K562 (cell line): ENCODE results near the gene TRIO. TPM values are rescaled to one million over a fixed set of nuclear protein-coding genes. Genes with fewer than 3 reads are reported as not detected.

Source experiments
- ATAC-seq: fragments of 200-7000 bp; cut with Tn5 transposase; 3 replicates; pipeline ENCODE4 v1.9.1; 2020; ENCODE audit warnings: moderate library complexity
- BruUV-seq: library from RNA; stranded (reverse); fragments of 400-500 nt; replicated peaks from 2 replicates; lab custom pipeline; 2021; lab: Mats Ljungman, UMichigan
- CTCF ChIA-PET: fragments of 300-600 bp; formaldehyde crosslinking; extraction: SDS; loops from one replicate; lab custom pipeline; 2021; ENCODE audit warnings: low intra/inter-chr PET ratio; lab: Yijun Ruan, JAX
- POLR2A ChIA-PET: fragments of 300-600, 350-650 bp; sonication (Branson Sonifier 250); formaldehyde crosslinking; extraction: SDS; loops from one replicate; lab custom pipeline; 2021; ENCODE audit warnings: antibody characterized with exemption, inconsistent platforms; lab: Yijun Ruan, JAX
- DNase-seq, 4 experiments: peaks; one replicate each; pipeline versions ENCODE4 v3.0.0 to v3.0.0-alpha.2; 2011 to 2018; ENCODE audit warnings: low spot score in 3 of 4, mixed read lengths in 3 of 4; ENCODE audit errors: extremely low read depth in 1 of 4
- FAIRE-seq: peaks from 2 replicates; lab custom pipeline; 2011; peaks lifted over from hg19 to GRCh38; lab: Jason Lieb, UNC
- H2AFZ ChIP-seq: 2 replicates; pipeline ENCODE4 v1.6.0; 2011; ENCODE audit warnings: low read depth, low read length, control low read depth, inconsistent platforms
- H3K27ac ChIP-seq: fragments of 200-600 bp; 3 replicates; pipeline ENCODE4 v1.8.0; 2011; ENCODE audit warnings: low read depth, mild to moderate bottlenecking, control low read depth, inconsistent platforms, low read length, moderate library complexity, mixed read lengths; ENCODE audit errors: extremely low read depth
- H3K27me3 ChIP-seq, 2 experiments: fragments of 300-600 bp in 1 of 2; 2 replicates in 1 of 2; 3 replicates in 1 of 2; pipeline versions ENCODE4 v1.6.0 to v1.8.0; 2011; ENCODE audit warnings: inconsistent platforms in 2 of 2, low read length in 2 of 2, mild to moderate bottlenecking in 1 of 2, mixed read lengths in 1 of 2, moderate library complexity in 1 of 2; ENCODE audit not compliant: control insufficient read depth in 2 of 2, insufficient read depth in 2 of 2
- H3K36me3 ChIP-seq: fragments of 300-600 bp; 3 replicates; pipeline ENCODE4 v1.8.0; 2011; ENCODE audit warnings: mild to moderate bottlenecking, low read length, inconsistent platforms; ENCODE audit not compliant: control insufficient read depth, insufficient read depth
- H3K4me1 ChIP-seq, 2 experiments: fragments of 200-600 bp in 1 of 2; replicated peaks in 1 of 2; 2 replicates in 1 of 2; 3 replicates in 1 of 2; pipeline versions ENCODE4 v1.5.1 to v1.8.0; 2011; ENCODE audit warnings: inconsistent platforms in 2 of 2, low read length in 2 of 2, mild to moderate bottlenecking in 1 of 2, mixed read lengths in 1 of 2, moderate library complexity in 1 of 2; ENCODE audit not compliant: control insufficient read depth in 2 of 2, insufficient read depth in 2 of 2
- H3K4me2 ChIP-seq: 2 replicates; pipeline ENCODE4 v1.6.1; 2011; ENCODE audit warnings: low read length, control low read depth, inconsistent platforms, mixed read lengths; ENCODE audit not compliant: insufficient read depth
- H3K4me3 ChIP-seq: fragments of 200-600 bp; sonication (generic), shearing (Covaris generic); 2 replicates; pipeline ENCODE4 v1.5.1; 2016; ENCODE audit warnings: control low read depth, inconsistent platforms
- H3K79me2 ChIP-seq: fragments of 200-600 bp; 3 replicates; pipeline ENCODE4 v1.8.0; 2011; ENCODE audit warnings: low read length, inconsistent platforms; ENCODE audit not compliant: control insufficient read depth, insufficient read depth
- H3K9ac ChIP-seq, 2 experiments: 2 replicates each; pipeline versions ENCODE4 v1.6.0 to v1.6.1; 2011; ENCODE audit warnings: low read depth in 2 of 2, low read length in 2 of 2, control low read depth in 1 of 2, inconsistent platforms in 1 of 2, mild to moderate bottlenecking in 1 of 2, mixed read lengths in 1 of 2; ENCODE audit not compliant: insufficient read depth in 1 of 2
- H3K9me1 ChIP-seq: one replicate; pipeline ENCODE4 v1.6.0; 2011; ENCODE audit warnings: inconsistent platforms, mild to moderate bottlenecking, low read length, moderate library complexity; ENCODE audit not compliant: control insufficient read depth, insufficient read depth
- H3K9me3 ChIP-seq: replicated peaks from 2 replicates; pipeline ENCODE4 v1.5.1; 2011; ENCODE audit warnings: low read depth, low read length, inconsistent platforms; ENCODE audit not compliant: control insufficient read depth, insufficient read depth
- H4K20me1 ChIP-seq: replicated peaks from 2 replicates; pipeline ENCODE4 v1.6.1; 2011; ENCODE audit warnings: low read length, inconsistent platforms, mixed read lengths; ENCODE audit not compliant: control insufficient read depth, insufficient read depth
- TAF15 ChIP-seq: fragments of 200-400 bp; formaldehyde crosslinking; IDR thresholded peaks from 2 replicates; pipeline ENCODE4 v1.6.1; 2017; ENCODE audit warnings: mild to moderate bottlenecking, low read depth, low read length, moderate library complexity
- TOE1 ChIP-seq, 2 experiments: fragments of 450-650 bp in 1 of 2; sonication (generic) in 1 of 2; formaldehyde crosslinking in 1 of 2; IDR thresholded peaks; 2 replicates each; pipeline versions ENCODE4 v1.7.1 to v1.8.0; 2016 to 2022; ENCODE audit warnings: borderline replicate concordance in 2 of 2, mild to moderate bottlenecking in 2 of 2, antibody characterized with exemption in 1 of 2, inconsistent platforms in 1 of 2, low read depth in 1 of 2, missing genetic modification reagents in 1 of 2, moderate library complexity in 1 of 2
- WGBS: fragments of 100-300 bp; shearing (Covaris generic); methylation state at CpG from one replicate; pipeline ENCODE4 v1.1.6; 2016; ENCODE audit warnings: low coverage, mixed read lengths; ENCODE audit not compliant: insufficient coverage; ENCODE audit errors: missing lambda C conversion rate; 5-methylcytosine and 5-hydroxymethylcytosine counted together
- in situ Hi-C: fragments of 300-500 bp; cut with MboI; formaldehyde crosslinking; loops from 4 replicates; pipeline ENCODE4 v1.15.0; 2018; ENCODE audit warnings: inconsistent platforms, mixed read lengths
- intact Hi-C: fragments of 100-400 bp; cut with micrococcal nuclease; formaldehyde crosslinking; loops from 2 replicates; pipeline ENCODE4 v1.14.2; 2022
- polyA plus RNA-seq, 8 experiments: library from polyadenylated mRNA; depleted of rRNA in 4 of 8; stranded (reverse) in 5 of 8; unstranded in 3 of 8; fragments of >200 nt; fragmentation: Nextera tagmentation in 2 of 8; fragmentation: Illumina TruSeq in 1 of 8; extraction: Ambion mirVana in 2 of 8; extraction: Trizol in 1 of 8; gene quantifications; 2 replicates each; pipeline versions ENCODE4 v1.2.1 to v1.2.3, GENCODE V29; 2011 to 2014; ENCODE audit warnings: inconsistent platforms in 1 of 8, missing spikeins in 1 of 8
- total RNA-seq, 7 experiments: library from RNA; depleted of rRNA in 6 of 7; stranded (reverse); fragments of >200 nt in 6 of 7; fragmentation: Illumina TruSeq in 2 of 7; extraction: Trizol in 2 of 7; gene quantifications; 2 replicates each; pipeline versions ENCODE4 v1.2.1 to v1.2.3, GENCODE V29; 2011 to 2021; ENCODE audit warnings: low replicate concordance in 1 of 7
- TF ChIP-seq, protein P1 (sequence below), 3 experiments: IDR thresholded peaks in 2 of 3; conservative IDR thresholded peaks in 1 of 3; 2 replicates each; pipeline ENCODE4 v1.5.1; 2011 to 2012; ENCODE audit warnings: low read length in 3 of 3, mild to moderate bottlenecking in 3 of 3, control low read depth in 2 of 3, improper control_type of control experiment in 1 of 3, inconsistent platforms in 1 of 3, low read depth in 1 of 3, mixed read lengths in 1 of 3, moderate library complexity in 1 of 3; ENCODE audit not compliant: insufficient read depth in 2 of 3
- TF ChIP-seq, protein P2 (sequence below): sonication (generic); formaldehyde crosslinking; IDR thresholded peaks from 2 replicates; pipeline ENCODE4 v1.8.0; 2022; ENCODE audit warnings: missing genetic modification reagents, mild to moderate bottlenecking, borderline replicate concordance
- TF ChIP-seq, protein P3 (sequence below): IDR thresholded peaks from 2 replicates; pipeline ENCODE4 v1.6.1; 2011; ENCODE audit warnings: borderline replicate concordance, low read depth, mild to moderate bottlenecking, moderate library complexity, low read length; ENCODE audit not compliant: insufficient read depth, poor library complexity, severe bottlenecking

The TRIO gene
- total and polyA plus RNA-seq, 9 of the 15 experiments (the other 6 are each of a cell fraction or from before 2014, with no cell fraction given), result 0.24 to 5.0 (median 1.1) TPM

DNA sequence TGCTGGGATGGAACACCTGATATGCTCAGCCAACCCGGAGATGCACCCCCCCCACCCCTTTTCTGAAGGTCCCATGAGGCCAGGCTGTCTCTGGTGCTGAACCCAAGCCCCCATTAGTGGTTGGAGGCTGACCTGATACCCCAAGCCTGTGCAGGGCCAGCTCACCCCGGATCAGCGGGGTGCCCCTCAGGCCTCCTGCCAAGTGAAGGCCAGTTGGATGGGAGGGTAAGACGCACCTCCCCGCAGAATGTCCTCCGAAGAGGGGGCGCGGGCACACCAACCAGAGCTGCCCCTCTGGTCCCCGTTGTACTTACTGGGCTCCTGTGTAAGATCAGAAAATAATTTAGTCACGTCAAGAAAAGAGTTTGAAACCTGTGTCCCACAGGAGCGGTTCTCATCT, 361.7 kb downstream of the TRIO start (continued):
- TF ChIP-seq TOE1 (IDR thresholded peaks at IDR 0.05; ENCODE audit: borderline replicate concordance) (no peak), TOE1 (CRISPR knock-in tag; IDR thresholded peaks at IDR 0.05; ENCODE audit: borderline replicate concordance, low read depth) (no peak), TAF15 (no peak)

DNA sequence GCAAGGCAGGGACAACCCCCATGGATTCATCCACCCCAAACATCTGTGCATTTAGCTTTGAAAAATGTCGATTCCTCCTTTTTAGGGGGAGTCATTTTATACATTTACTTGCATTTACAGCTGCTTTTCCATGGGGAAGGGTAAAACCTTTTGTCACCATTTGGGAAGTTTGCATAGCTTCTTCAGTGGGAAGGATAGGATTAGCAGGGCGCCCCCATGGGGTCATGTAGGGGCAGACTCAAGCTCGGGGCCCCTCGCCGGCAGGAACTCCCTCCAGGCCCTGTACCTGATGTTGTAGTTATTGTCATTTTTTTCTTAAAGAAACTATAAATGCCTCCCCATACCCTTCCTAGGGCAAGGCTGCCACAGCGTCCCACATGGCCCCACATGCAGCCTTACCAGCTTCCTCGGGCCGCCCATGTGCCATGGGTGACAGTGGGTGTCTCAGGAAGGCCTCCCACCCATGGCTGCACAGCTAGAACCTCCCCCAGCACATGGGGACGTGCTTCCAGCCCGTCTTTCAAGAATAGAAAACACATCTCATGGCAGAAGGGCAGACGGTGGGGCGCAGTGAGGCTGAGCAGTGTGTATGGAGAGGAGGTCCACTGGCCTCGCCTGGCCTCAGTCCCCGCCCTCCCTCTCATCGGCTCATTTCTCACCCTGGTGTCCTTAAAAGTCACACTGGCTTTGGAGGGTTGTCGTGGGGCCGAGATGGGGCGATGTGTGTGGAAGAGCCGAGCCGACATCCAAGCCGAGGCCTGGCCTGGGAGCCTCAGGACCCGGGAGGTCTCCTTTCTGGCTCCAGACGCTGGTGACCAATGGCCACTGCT, 362.4 kb downstream of the TRIO start:
- TF ChIP-seq, protein P1, sequence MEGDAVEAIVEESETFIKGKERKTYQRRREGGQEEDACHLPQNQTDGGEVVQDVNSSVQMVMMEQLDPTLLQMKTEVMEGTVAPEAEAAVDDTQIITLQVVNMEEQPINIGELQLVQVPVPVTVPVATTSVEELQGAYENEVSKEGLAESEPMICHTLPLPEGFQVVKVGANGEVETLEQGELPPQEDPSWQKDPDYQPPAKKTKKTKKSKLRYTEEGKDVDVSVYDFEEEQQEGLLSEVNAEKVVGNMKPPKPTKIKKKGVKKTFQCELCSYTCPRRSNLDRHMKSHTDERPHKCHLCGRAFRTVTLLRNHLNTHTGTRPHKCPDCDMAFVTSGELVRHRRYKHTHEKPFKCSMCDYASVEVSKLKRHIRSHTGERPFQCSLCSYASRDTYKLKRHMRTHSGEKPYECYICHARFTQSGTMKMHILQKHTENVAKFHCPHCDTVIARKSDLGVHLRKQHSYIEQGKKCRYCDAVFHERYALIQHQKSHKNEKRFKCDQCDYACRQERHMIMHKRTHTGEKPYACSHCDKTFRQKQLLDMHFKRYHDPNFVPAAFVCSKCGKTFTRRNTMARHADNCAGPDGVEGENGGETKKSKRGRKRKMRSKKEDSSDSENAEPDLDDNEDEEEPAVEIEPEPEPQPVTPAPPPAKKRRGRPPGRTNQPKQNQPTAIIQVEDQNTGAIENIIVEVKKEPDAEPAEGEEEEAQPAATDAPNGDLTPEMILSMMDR (IDR thresholded peaks at IDR 0.05 in 2 of 3, conservative IDR thresholded peaks at IDR 0.05 in 1 of 3; ENCODE audit: insufficient read depth in 2 of 3, low read depth in 1 of 3, low read length in 3 of 3), result peak in 2 of 3 experiments; percentile 13 to 14; a peak in 1 of 6 replicates
- TF ChIP-seq, protein P2, sequence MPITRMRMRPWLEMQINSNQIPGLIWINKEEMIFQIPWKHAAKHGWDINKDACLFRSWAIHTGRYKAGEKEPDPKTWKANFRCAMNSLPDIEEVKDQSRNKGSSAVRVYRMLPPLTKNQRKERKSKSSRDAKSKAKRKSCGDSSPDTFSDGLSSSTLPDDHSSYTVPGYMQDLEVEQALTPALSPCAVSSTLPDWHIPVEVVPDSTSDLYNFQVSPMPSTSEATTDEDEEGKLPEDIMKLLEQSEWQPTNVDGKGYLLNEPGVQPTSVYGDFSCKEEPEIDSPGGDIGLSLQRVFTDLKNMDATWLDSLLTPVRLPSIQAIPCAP, result no peak
- TF ChIP-seq, protein P3, sequence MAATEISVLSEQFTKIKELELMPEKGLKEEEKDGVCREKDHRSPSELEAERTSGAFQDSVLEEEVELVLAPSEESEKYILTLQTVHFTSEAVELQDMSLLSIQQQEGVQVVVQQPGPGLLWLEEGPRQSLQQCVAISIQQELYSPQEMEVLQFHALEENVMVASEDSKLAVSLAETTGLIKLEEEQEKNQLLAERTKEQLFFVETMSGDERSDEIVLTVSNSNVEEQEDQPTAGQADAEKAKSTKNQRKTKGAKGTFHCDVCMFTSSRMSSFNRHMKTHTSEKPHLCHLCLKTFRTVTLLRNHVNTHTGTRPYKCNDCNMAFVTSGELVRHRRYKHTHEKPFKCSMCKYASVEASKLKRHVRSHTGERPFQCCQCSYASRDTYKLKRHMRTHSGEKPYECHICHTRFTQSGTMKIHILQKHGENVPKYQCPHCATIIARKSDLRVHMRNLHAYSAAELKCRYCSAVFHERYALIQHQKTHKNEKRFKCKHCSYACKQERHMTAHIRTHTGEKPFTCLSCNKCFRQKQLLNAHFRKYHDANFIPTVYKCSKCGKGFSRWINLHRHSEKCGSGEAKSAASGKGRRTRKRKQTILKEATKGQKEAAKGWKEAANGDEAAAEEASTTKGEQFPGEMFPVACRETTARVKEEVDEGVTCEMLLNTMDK, result peak; percentile 32
- peak in 3 of 4 experiments; percentile 6 to 44 (median 32) for DNase-seq
- no peak overlapping the region for H3K4me2 ChIP-seq
- H4K20me1 ChIP-seq, result peaks cover 11% of the 10 kb centered on the region; the same call in 1 of the 2 replicates
- H3K9ac ChIP-seq, result no peak overlapping the region; a peak in 1 of 4 replicates
- no peaks in the 10 kb centered on the region for H3K9me1 ChIP-seq
- no peak for FAIRE-seq
- ChIA-PET POLR2A (no interaction called here), CTCF (no interaction called here)
- intact Hi-C loops, result no loop called here
- H3K36me3 ChIP-seq, result no peaks in the 10 kb centered on the region
- H3K27me3 ChIP-seq, result peaks cover 39 to 78% of the 10 kb centered on the region in 2 experiments
- H3K9me3 ChIP-seq, result no peaks in the 10 kb centered on the region
- H2AFZ ChIP-seq, result no peak overlapping the region
- no TSS peak for BruUV-seq
- ATAC-seq, result peak; percentile 48; the same call in 2 of the 3 replicates
- no peak overlapping the region for H3K4me3 ChIP-seq
- no peaks in the 10 kb centered on the region for H3K79me2 ChIP-seq
- in situ Hi-C loops, result no loop called here
- H3K4me1 ChIP-seq, result peaks cover 0 to 5% of the 10 kb centered on the region in 2 experiments; a peak in 1 of 5 replicates
- under 1% methylated on average over 23 of the region's 23 CpGs for WGBS
- no peak overlapping the region for H3K27ac ChIP-seq
